ENCODE measurements around the gene SRBD1. TPM values are rescaled to one million over a fixed set of nuclear protein-coding genes. Genes with fewer than 3 reads are reported as not detected.

SRBD1 gene
- total RNA-seq, 1 donor from 2014 or later = 13.8 TPM

DNA sequence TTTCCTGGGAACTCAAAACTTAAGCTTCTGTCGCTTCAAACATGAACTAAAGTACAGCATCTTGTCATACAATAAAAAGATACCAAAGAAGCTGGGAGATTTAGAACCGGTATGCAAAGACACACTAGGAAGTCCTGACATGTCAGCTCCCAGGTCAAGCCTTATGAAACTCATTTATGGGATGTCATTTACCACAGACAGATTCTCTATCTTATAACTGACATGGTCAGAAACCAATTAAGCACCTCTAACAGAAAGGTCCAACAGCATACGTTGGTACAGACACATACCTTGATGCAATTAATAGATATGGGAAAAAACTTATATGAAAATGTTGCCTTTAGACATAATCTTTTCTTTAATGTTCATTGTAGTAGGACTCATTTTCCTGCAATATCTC, 169.0 kb downstream of the SRBD1 start:
- TF ChIP-seq, protein P1, sequence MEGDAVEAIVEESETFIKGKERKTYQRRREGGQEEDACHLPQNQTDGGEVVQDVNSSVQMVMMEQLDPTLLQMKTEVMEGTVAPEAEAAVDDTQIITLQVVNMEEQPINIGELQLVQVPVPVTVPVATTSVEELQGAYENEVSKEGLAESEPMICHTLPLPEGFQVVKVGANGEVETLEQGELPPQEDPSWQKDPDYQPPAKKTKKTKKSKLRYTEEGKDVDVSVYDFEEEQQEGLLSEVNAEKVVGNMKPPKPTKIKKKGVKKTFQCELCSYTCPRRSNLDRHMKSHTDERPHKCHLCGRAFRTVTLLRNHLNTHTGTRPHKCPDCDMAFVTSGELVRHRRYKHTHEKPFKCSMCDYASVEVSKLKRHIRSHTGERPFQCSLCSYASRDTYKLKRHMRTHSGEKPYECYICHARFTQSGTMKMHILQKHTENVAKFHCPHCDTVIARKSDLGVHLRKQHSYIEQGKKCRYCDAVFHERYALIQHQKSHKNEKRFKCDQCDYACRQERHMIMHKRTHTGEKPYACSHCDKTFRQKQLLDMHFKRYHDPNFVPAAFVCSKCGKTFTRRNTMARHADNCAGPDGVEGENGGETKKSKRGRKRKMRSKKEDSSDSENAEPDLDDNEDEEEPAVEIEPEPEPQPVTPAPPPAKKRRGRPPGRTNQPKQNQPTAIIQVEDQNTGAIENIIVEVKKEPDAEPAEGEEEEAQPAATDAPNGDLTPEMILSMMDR (IDR thresholded peaks at IDR 0.05; ENCODE audit: unreplicated experiment) = no peak
- peaks cover 11% of the 10 kb centered on the region for H3K4me1 Mint-ChIP-seq (ENCODE audit: low read depth)
- H3K4me3 Mint-ChIP-seq (ENCODE audit: low read depth) = no peak overlapping the region
- H3K27ac Mint-ChIP-seq = no peak overlapping the region
- DNase-seq (ENCODE audit: low spot score, unreplicated experiment) = no peak
- no peaks in the 10 kb centered on the region for H3K27me3 Mint-ChIP-seq
- peaks cover 6% of the 10 kb centered on the region for H3K36me3 Mint-ChIP-seq (ENCODE audit: insufficient read depth)
- peaks cover 7% of the 10 kb centered on the region for H3K9me3 Mint-ChIP-seq (ENCODE audit: low read depth)

DNA sequence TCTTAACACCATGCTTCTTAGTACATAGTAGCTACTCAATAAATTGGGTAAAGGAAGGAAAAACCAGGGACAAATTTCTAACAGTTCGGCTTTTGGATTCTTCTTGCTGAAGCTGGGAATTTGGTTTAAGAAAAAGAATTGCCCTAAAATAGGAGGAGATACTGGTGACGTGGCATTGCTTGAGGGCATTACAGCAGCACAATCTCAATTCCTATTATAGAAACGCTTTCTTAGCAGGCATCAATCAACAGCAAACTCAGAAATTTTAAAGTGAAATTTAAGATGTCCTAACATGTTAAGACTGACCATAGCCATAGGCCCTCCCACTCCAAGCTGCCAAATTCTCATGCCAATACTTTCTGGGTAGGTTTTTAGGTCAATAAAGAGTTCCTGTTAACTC, 169.5 kb downstream of the SRBD1 start:
- Mint-ChIP-seq H3K27ac (no peak overlapping the region), H3K9me3 (ENCODE audit: low read depth) (peaks cover 7% of the 10 kb centered on the region), H3K4me3 (ENCODE audit: low read depth) (no peak overlapping the region), H3K4me1 (ENCODE audit: low read depth) (peaks cover 11% of the 10 kb centered on the region), H3K27me3 (no peaks in the 10 kb centered on the region), H3K36me3 (ENCODE audit: insufficient read depth) (peaks cover 8% of the 10 kb centered on the region)
- DNase-seq (ENCODE audit: low spot score, unreplicated experiment) = no peak
- TF ChIP-seq, protein P1 (IDR thresholded peaks at IDR 0.05; ENCODE audit: unreplicated experiment) = no peak

DNA sequence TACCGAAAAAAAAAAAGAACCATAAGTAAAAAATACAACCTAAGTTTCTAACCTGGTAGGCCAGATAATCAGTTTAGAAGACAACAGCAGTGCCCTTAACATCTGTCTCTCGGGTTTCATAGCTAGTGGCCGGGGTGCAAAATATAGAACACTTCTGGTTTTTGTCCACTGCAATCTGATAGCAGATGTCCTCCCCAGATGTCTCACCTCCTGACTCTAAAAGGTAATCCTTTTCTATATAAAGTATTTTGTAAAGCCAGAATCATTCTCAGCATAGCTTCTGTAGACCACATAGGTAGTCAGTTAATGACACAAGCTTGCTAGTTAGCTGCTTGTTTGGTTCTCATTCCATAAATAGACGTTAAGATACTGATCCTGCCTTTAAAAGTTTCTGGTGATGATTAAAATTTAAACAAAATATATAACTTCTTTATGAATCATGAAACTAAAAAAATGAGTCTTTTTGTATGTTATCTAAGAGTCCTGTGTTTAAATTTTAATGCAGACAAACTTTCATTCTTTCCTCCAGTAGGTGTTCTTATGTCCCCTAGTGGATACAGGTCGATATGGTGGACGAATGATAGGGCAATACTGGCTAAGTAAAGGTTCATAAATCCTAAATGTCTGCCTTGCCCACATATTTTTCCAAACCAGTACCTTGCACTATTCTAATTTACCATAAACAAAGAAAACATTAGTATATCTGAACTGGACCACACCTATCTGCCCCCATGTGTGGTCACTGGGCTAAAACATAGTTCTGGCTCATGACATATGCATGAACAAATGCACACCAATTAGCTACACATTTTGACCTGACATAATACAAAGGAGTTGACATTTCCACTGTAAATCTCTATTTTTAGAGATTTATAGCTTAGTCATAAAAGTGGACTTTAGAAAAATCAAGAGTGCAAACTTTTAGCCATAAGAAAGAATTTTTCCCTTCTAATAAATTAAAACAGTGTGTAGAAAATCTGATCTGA, 171.0 kb downstream of the SRBD1 start:
- TF ChIP-seq, protein P1 (IDR thresholded peaks at IDR 0.05; ENCODE audit: unreplicated experiment) = no peak
- H3K9me3 Mint-ChIP-seq (ENCODE audit: low read depth) = peaks cover 17% of the 10 kb centered on the region
- H3K4me1 Mint-ChIP-seq (ENCODE audit: low read depth) = peaks cover 11% of the 10 kb centered on the region
- H3K27me3 Mint-ChIP-seq = no peaks in the 10 kb centered on the region
- no peak overlapping the region for H3K4me3 Mint-ChIP-seq (ENCODE audit: low read depth)
- H3K36me3 Mint-ChIP-seq (ENCODE audit: insufficient read depth) = peaks cover 14% of the 10 kb centered on the region
- no peak overlapping the region for H3K27ac Mint-ChIP-seq
- no peak for DNase-seq (ENCODE audit: low spot score, unreplicated experiment)

DNA sequence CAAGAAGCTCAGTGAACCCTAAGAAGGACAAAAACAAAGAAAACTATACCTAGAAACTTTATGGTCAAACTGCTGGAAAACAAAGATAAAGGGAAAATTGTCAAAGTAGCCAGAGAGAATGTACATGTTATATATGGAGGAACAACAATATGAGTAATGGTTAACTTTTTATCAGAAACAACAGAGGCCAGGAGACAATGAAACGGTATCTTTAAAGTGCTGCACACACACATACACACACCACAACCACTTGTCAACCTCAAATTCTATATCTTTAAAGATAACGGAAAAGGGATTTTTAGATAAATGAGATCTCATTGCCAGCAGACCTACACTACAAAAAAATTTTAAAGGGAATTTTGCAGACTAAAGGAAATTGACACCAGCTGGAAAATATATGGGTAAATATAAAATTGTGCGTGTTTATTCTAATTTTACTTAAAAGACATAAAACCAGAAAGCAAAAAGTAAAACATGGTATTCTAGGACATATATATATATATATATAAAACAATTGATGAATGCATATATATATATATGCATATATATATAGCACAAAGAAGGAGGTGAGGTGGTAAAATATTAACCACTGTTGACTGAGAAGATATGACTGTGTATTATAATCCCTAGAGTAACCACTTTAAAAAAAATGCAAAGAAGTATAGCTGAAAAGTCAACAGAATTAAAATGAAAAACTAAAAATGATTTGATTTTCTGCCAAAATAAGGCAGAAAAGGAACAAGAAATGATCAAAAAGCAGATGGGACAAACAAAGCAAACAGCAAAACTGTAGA, 172.0 kb downstream of the SRBD1 start:
- peaks cover 15% of the 10 kb centered on the region for H3K4me1 Mint-ChIP-seq (ENCODE audit: low read depth)
- peaks cover 17% of the 10 kb centered on the region for H3K9me3 Mint-ChIP-seq (ENCODE audit: low read depth)
- TF ChIP-seq, protein P1 (IDR thresholded peaks at IDR 0.05; ENCODE audit: unreplicated experiment) = no peak
- peaks cover 14% of the 10 kb centered on the region for H3K36me3 Mint-ChIP-seq (ENCODE audit: insufficient read depth)
- H3K27me3 Mint-ChIP-seq = no peaks in the 10 kb centered on the region
- no peak overlapping the region for H3K27ac Mint-ChIP-seq
- no peak for DNase-seq (ENCODE audit: low spot score, unreplicated experiment)
- no peak overlapping the region for H3K4me3 Mint-ChIP-seq (ENCODE audit: low read depth)

DNA sequence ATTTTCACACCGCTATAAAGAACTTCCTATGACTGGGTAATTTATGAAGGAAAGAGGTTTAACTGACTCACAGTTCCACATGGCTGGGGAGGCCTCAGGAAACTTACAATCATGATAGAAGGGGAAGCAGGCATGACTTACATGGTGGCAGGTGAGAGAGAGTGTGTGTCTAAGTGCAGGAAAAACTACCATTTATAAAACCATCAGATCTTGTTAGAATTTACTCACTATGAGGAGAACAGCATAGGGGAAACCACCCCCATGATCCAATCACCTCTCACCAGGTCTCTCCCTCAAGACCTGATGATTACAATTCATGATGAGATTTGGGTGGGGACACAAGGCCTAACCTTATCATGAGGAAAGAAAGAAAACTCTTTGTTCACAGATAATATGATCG, 174.6 kb downstream of the SRBD1 start:
- TF ChIP-seq, protein P1 (IDR thresholded peaks at IDR 0.05; ENCODE audit: unreplicated experiment) = no peak
- Mint-ChIP-seq H3K36me3 (ENCODE audit: insufficient read depth) (peaks cover 14% of the 10 kb centered on the region), H3K27ac (no peak overlapping the region), H3K9me3 (ENCODE audit: low read depth) (peaks cover 17% of the 10 kb centered on the region), H3K4me1 (ENCODE audit: low read depth) (peaks cover 27% of the 10 kb centered on the region), H3K4me3 (ENCODE audit: low read depth) (no peak overlapping the region), H3K27me3 (no peaks in the 10 kb centered on the region)
- DNase-seq (ENCODE audit: low spot score, unreplicated experiment) = no peak
